ENCODE data around the gene HOXC5.

DNA sequence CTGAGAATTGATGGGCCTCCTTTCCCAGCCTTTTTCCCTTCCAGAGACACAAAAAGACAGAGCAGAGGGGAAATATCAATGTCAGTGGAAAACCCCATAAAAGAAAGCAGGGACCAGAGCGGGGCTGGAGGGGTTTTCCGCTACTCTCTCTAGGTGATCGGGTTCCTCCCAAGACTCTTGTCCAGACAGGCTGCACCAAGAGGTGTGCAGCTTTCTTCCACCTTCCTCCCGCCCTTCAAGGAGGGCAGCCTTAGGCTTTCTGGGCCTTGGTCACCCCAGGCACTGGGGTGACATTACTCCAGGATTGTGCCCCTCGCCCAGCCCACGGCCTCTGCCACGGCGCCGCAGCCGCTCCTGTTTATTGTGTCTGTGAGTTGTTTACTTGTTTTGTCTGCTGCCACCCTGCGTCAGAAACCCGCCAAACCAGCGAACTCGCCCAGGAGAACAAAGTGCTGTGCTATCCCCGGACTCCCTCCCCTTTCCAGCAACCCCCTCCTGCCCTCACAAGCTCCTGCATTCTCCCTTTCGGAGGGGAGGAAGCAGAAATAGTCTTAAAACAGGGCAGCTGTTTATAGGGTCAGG is 11.3 kb upstream of the HOXC5 start:
- TF ChIP-seq POLR2A (IDR thresholded peaks at IDR 0.05): no peak
- TF ChIP-seq, protein P1, sequence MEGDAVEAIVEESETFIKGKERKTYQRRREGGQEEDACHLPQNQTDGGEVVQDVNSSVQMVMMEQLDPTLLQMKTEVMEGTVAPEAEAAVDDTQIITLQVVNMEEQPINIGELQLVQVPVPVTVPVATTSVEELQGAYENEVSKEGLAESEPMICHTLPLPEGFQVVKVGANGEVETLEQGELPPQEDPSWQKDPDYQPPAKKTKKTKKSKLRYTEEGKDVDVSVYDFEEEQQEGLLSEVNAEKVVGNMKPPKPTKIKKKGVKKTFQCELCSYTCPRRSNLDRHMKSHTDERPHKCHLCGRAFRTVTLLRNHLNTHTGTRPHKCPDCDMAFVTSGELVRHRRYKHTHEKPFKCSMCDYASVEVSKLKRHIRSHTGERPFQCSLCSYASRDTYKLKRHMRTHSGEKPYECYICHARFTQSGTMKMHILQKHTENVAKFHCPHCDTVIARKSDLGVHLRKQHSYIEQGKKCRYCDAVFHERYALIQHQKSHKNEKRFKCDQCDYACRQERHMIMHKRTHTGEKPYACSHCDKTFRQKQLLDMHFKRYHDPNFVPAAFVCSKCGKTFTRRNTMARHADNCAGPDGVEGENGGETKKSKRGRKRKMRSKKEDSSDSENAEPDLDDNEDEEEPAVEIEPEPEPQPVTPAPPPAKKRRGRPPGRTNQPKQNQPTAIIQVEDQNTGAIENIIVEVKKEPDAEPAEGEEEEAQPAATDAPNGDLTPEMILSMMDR (IDR thresholded peaks at IDR 0.05): no peak
- no peak for TF ChIP-seq EP300 (IDR thresholded peaks at IDR 0.05)
- no peak for TF ChIP-seq POLR2AphosphoS5 (IDR thresholded peaks at IDR 0.05)
